Sigmoid colon (tissue), 4 donors: Measurements from ENCODE around the gene HGS.

Experiments used
- EP300 ChIP-seq, 4 donors: sonication (generic); formaldehyde crosslinking; IDR thresholded peaks; one replicate each; pipeline ENCODE4 v1.6.1; 2017; ENCODE audit warnings: antibody characterized with exemption in 4 of 4
- POLR2A ChIP-seq, 2 donors: fragments of 450-650 bp; IDR thresholded peaks; one replicate each; pipeline ENCODE4 v1.6.1; 2016; ENCODE audit warnings: antibody characterized with exemption in 2 of 2, mild to moderate bottlenecking in 2 of 2, moderate library complexity in 2 of 2
- POLR2AphosphoS5 ChIP-seq, 4 donors: sonication (generic); formaldehyde crosslinking; IDR thresholded peaks; one replicate each; pipeline ENCODE4 v1.6.1; 2017; ENCODE audit warnings: antibody characterized with exemption in 4 of 4
- TF ChIP-seq, protein P1 (sequence below), 4 experiments: fragments of 450-650 bp in 3 of 4; fragments of 200-600 bp in 1 of 4; IDR thresholded peaks; one replicate each; pipeline ENCODE4 v1.5.1; 2016 to 2019; ENCODE audit warnings: antibody characterized with exemption in 4 of 4, mild to moderate bottlenecking in 3 of 4, moderate library complexity in 2 of 4

GRCh38 chr17:81726004-81726403 is 42.2 kb downstream of the HGS start:
- TF ChIP-seq, protein P1, sequence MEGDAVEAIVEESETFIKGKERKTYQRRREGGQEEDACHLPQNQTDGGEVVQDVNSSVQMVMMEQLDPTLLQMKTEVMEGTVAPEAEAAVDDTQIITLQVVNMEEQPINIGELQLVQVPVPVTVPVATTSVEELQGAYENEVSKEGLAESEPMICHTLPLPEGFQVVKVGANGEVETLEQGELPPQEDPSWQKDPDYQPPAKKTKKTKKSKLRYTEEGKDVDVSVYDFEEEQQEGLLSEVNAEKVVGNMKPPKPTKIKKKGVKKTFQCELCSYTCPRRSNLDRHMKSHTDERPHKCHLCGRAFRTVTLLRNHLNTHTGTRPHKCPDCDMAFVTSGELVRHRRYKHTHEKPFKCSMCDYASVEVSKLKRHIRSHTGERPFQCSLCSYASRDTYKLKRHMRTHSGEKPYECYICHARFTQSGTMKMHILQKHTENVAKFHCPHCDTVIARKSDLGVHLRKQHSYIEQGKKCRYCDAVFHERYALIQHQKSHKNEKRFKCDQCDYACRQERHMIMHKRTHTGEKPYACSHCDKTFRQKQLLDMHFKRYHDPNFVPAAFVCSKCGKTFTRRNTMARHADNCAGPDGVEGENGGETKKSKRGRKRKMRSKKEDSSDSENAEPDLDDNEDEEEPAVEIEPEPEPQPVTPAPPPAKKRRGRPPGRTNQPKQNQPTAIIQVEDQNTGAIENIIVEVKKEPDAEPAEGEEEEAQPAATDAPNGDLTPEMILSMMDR (IDR thresholded peaks at IDR 0.05), result no peak
- TF ChIP-seq POLR2A (IDR thresholded peaks at IDR 0.05) (no peak), EP300 (IDR thresholded peaks at IDR 0.05) (no peak), POLR2AphosphoS5 (IDR thresholded peaks at IDR 0.05) (no peak)
